Stimulated activated CD4-positive, alpha-beta T cell treated with anti-CD3 and anti-CD28 coated beads, Interleukin-1b, Interleukin-23, amount 100 ng/mL, for 48 hours (primary cell): Measurements from ENCODE around the gene TPH1.

Experiments used
- DNase-seq: peaks from one replicate; pipeline ENCODE4 v3.0.0-alpha.2; 2020

TPH1 gene

GRCh38 chr11:18046116-18046777 is at the start of gene TPH1:
TSS of gene TPH1 (minus strand) at chr11:18046269. CDS start at chr11:18040762, 5,507 bp downstream.
- DNase-seq: peak; percentile 2

- no peak for DNase-seq
These were observed 47.9 kb upstream of the TPH1 start for GRCh38 chr11:18093959-18094358.

GRCh38 chr11:18091731-18092130 is 45.7 kb upstream of the TPH1 start:
- no peak for DNase-seq

DNA sequence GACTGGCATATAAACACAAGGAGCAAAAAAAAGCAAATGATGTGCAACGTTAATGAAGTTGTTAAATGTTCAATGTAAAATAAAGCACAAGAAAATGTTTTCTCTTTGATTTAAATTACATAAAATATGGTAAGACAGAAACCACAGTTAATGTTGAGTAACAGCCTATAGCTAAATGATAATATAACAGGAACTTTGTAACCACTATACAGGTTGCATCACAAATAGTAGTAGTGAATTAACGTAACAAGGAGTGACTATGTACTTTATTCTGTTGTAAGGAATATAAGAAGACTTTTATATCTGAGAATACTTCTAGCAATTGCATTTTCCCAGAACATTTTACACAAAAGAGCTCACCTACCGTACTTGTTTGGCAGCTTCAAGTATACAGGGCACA is 42.9 kb upstream of the TPH1 start:
- DNase-seq: no peak

- DNase-seq: no peak
These were observed 42.3 kb upstream of the TPH1 start for GRCh38 chr11:18088366-18088765.

- no peak for DNase-seq
These were observed 35.5 kb upstream of the TPH1 start for GRCh38 chr11:18081551-18081950.

DNA sequence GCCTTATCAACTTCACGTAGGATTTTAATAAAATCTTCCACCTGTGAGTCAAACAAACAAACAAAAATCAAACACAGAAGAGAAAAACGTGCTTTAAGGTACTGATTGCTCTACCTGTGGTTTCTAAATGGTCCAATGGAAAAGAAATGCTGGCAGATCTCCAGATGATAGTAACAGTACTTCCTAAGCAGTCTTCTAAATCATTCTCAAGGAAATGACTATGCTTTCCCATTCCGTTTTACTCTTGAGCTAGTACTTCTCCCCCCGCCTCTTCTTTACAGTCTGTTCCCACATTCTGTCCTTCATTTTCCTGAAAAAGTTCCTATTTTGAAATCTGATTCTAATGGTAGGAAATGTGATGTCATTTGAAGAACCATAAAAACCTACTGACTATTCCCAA is 34.4 kb upstream of the TPH1 start:
- no peak for DNase-seq

- no peak for DNase-seq
These were observed 32.8 kb upstream of the TPH1 start for GRCh38 chr11:18078909-18079308.

- DNase-seq: no peak
These were observed 29.4 kb upstream of the TPH1 start for GRCh38 chr11:18075444-18075843.

GRCh38 chr11:18071098-18071705 is 25.1 kb upstream of the TPH1 start:
- no peak for DNase-seq

- no peak for DNase-seq
These were observed 21.3 kb upstream of the TPH1 start for GRCh38 chr11:18067372-18067771.

DNA sequence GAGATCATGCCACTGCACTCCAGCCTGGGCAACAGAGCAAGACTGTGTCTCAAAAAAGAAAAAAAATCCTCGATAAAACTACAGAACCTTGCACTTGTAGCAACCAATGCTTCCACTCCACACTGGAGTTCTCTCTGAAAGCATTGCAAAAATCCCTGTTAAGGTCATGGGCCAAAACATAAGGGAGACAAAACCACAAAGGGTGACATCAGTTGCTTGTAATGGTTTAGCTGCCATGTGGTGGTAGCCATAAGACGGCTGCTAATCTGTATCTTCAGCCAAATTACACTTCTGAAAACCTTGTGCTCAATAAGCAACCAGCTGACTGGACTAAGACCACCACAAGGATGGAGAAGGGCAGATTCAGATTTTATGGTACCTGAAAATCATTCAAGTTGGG is 20.6 kb upstream of the TPH1 start:
- DNase-seq: no peak

GRCh38 chr11:18065572-18065971 is 19.5 kb upstream of the TPH1 start:
- no peak for DNase-seq

DNA sequence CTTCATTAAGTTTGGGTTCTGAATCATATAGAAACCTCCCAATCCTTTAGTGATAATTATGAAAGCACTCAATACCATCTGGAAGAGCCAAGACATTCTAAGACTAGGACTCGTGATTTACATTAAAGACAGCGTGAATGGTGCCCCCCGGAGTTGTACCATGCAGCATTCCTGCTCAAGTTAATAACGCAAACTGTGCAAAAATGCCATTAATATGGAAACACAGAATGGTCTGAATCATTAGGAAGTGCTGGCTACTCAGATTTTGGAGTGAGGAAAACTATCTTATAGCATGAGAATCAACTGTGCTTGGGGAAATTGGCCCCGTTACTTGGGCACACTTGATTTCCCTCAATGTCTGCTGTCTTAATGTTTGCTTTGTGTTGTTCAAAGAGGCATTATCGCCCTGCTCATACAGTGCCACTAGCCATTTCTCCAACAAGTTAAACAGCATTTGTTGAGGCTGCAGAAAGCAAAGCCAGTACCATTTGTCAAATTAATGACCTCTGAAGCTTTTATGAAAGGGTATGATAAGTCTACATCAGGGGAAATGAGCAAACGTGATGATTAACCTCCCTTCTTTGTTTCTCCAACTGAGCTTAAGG is 18.5 kb upstream of the TPH1 start:
- DNase-seq: no peak

DNA sequence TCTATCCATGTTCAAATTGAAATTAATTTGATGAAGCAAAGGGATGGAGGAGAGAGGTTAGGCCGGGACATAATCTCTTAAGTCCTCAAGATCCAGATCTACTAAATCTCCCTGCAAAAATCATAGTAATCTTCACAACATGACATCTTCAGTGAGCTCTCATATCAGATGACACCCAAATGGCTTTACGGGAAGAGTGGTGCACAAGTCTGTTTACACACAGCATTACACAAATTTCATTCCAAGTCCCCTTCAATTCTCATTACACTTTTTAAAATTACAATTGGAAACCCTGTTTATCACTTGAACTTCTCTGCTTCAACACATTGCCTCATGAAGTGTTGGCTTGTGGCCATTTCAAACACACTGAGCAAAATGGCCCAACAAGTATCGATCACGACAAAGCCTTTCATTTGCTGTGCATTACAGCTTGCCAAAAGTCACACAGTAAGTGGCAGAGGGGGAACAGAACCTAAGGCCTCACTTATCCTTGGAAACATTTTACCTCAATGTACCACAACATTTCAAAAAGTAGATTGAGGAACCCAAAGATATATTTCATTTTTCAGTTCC is 17.9 kb upstream of the TPH1 start:
- DNase-seq: no peak

DNA sequence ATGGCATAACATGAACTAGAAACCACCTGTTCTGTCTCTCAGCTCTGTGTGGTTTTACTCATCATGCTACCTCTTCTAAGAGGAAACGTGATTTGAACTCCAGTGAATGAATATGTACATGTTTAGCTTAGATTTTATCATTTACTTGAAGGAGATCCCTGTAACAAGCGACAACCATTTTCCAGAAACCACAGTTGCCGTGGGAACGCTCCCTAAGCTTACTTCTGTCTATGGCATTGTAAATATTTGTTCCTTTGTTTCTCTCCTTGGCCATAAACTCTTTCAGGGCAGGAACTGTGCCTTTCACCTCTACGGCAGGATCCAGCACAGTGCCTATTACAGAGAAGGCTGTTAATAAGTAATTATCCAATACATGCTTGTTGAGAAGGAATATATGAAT is 17.1 kb upstream of the TPH1 start:
- DNase-seq: no peak

- DNase-seq: no peak
These were observed 15.3 kb upstream of the TPH1 start for GRCh38 chr11:18061351-18061750.

DNA sequence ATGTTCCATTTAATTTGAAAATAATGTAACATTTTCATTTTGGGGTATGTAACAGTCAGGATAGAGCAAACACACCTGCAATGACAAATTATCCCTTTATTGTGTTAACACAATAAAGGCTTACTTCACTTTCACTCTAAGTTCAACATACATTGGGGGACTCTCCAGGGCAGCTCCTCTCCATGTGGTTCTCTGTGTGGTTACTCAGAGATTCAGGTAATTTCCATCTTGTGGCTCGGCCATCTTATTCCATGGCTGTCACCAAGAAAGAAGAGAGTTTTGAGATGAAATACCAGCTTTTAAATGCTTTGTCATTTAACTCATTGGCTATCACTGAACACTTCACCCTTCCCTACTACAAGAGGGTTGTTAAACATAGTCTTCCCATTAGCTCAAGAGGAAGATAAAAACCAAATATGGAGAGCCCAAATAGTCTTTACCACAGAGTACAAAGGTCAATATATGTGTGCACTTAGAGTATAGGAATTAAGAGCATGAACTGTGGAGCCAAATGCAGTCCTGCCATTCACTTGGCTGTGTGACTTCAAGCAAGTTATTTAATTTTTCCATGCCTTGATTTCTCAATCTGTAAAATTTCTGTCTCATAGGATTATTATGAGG is 10.6 kb upstream of the TPH1 start:
- no peak for DNase-seq

GRCh38 chr11:18054511-18055103 is 8.5 kb upstream of the TPH1 start:
- DNase-seq: no peak

GRCh38 chr11:18050848-18051247 is 4.8 kb upstream of the TPH1 start:
- no peak for DNase-seq

- DNase-seq: no peak
These were observed 9.6 kb downstream of the TPH1 start for GRCh38 chr11:18036456-18036855.

DNA sequence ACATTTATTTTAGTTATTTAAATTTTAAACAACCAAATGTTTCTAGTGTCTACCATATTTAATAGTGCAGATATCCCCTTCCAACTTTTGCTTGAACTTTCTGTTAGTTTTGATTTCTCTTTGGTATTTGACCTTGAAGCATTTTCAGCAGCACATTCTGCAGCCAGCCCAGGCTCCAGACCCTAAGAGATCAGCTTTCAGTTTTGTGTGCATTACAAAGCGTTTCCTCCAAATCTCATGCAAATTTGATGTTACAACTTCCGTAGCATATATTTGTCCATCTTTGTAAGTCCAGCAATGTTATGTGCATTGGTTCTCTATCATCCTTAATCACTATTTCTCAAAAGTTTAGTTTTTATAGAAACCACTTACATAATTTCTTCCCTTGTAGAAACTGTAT is 18.6 kb downstream of the TPH1 start:
- DNase-seq: no peak

DNA sequence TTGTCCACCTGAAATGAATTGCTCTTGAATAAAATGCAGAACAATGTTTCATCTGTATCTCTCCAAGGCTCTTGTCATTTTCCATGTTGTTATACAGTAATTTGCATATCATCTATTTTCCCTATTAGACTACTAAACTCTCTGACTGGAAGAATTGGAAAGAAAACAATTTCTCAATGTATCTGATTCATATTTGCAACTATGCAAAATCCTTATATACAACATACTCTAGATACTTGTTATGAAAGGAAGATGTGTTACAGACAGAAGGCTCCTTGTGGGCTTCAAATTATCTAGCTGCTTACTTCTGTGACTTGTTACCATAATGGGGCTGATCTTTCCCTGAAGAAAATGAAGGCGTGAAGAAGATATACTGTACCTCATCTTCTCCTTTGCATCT is 23.6 kb downstream of the TPH1 start:
- DNase-seq: no peak
